Psoas muscle (tissue), 8 donors: ENCODE data around the gene ADCY2. TPM values are rescaled to one million over a fixed set of nuclear protein-coding genes. Genes with fewer than 3 reads are reported as not detected.

Experiments used
- ATAC-seq, 4 donors: fragments of 200-7000 bp; cut with Tn5 transposase; one replicate each; pipeline ENCODE4 v1.9.1; 2020; ENCODE audit warnings: moderate library complexity in 3 of 4, mild to moderate bottlenecking in 2 of 4
- DNase-seq, 2 donors: peaks; one replicate each; pipeline ENCODE4 v3.0.0-alpha.2; 2020
- H3K27ac ChIP-seq: fragments of 200-600 bp; one replicate; pipeline ENCODE4 v1.8.0; 2022
- H3K27me3 ChIP-seq, 3 donors: fragments of 200-600 bp in 1 of 3; one replicate each; pipeline versions ENCODE4 v1.6.1 to v1.8.0; 2013 to 2022; ENCODE audit warnings: low read length in 2 of 3, mild to moderate bottlenecking in 2 of 3, moderate library complexity in 1 of 3; ENCODE audit not compliant: insufficient read depth in 3 of 3
- H3K36me3 ChIP-seq, 2 donors: fragments of 200-600 bp in 1 of 2; one replicate each; pipeline versions ENCODE4 v1.6.1 to v1.8.0; 2013 to 2022; ENCODE audit warnings: low read depth in 1 of 2, mild to moderate bottlenecking in 1 of 2, moderate library complexity in 1 of 2; ENCODE audit not compliant: insufficient read depth in 1 of 2
- H3K4me1 ChIP-seq: fragments of 200-600 bp; one replicate; pipeline ENCODE4 v1.8.0; 2022
- H3K4me3 ChIP-seq: fragments of 200-600 bp; one replicate; pipeline ENCODE4 v1.8.0; 2022; ENCODE audit warnings: mild to moderate bottlenecking
- H3K9me3 ChIP-seq: fragments of 200-600 bp; one replicate; pipeline ENCODE4 v1.8.0; 2022
- CTCF ChIP-seq: fragments of 200-600 bp; IDR thresholded peaks from one replicate; pipeline ENCODE4 v1.8.0; 2022; ENCODE audit warnings: antibody characterized with exemption
- WGBS, 3 donors: extraction: QIAGEN DNeasy Blood & Tissue Kit; methylation state at CpG; one replicate each; pipeline versions ENCODE4 v1.1.6 to v1.1.7; 2013; 5-methylcytosine and 5-hydroxymethylcytosine counted together
- intact Hi-C, 2 donors: fragments of 100-400 bp; cut with DNase I; formaldehyde crosslinking; loops; one replicate each; pipeline versions ENCODE4 v1.11.0 to v1.14.2; 2022
- polyA plus RNA-seq, 3 donors: library from polyadenylated mRNA; stranded (reverse); fragments of 200-250 nt; gene quantifications; one replicate each; pipeline ENCODE4 v1.2.3, GENCODE V29; 2013
- total RNA-seq, 4 donors: library from RNA; stranded (reverse); fragmentation: NEBNext Ultra II Directional in 2 of 4; extraction: Animal tissue kit (Norgen Biotek cat#: 25700) in 2 of 4; gene quantifications; one replicate each; pipeline versions ENCODE4 v1.2.1 to v1.2.4, GENCODE V29; 2021 to 2023
- donor health status: healthy with polysubstance abuse.
- donor health status: DM: no; HTN: no; CAD: no; lungs with moderate emphysema.
- donor health status: Bipolar disorder and iron deficiency.
- donor health status: healthy.
- donor health status: DM: yes; HTN: yes; CAD: no.
- donor health status: DM: no; HTN: no; CAD: no.
- donor health status: DM: no; HTN: no; CAD: no.
- donor health status: DM: yes; HTN: yes; CAD: no.

The ADCY2 gene
- total and polyA plus RNA-seq, 7 donors = 24.3 to 91.4 (median 55.1) TPM

GRCh38 chr5:7683753-7684152, 287.8 kb downstream of the ADCY2 start:
- Histone ChIP-seq H3K27ac (no peak overlapping the region), H3K27me3 (no peaks in the 10 kb centered on the region), H3K9me3 (no peaks in the 10 kb centered on the region), H3K36me3 (no peaks in the 10 kb centered on the region), H3K4me1 (no peaks in the 10 kb centered on the region), H3K4me3 (no peak overlapping the region)
- TF ChIP-seq CTCF = no peak
- intact Hi-C loops = no loop called here
- WGBS, 3 donors = 83 to 86% (median 85%) methylated on average over 3 of the region's 3 CpGs
- ATAC-seq (no peak), DNase-seq (no peak)

GRCh38 chr5:7684826-7685225, 288.9 kb downstream of the ADCY2 start:
- ATAC-seq (no peak), DNase-seq (no peak)
- no peaks in the 10 kb centered on the region for H3K36me3 ChIP-seq
- no peaks in the 10 kb centered on the region for H3K9me3 ChIP-seq
- intact Hi-C loops = no loop called here
- no peak overlapping the region for H3K4me3 ChIP-seq
- no peak for TF ChIP-seq CTCF
- H3K4me1 ChIP-seq = no peaks in the 10 kb centered on the region
- 61 to 79% (median 74%) methylated on average over 5 of the region's 5 CpGs for WGBS, 3 donors
- no peak overlapping the region for H3K27ac ChIP-seq
- no peaks in the 10 kb centered on the region for H3K27me3 ChIP-seq

- intact Hi-C loops = no loop called here
- ATAC-seq = peak; percentile 56 to 85 (median 75)
- 10 to 26% (median 16%) methylated on average over 1 of the region's 1 CpG for WGBS, 3 donors
These were observed 290.9 kb downstream of the ADCY2 start for GRCh38 chr5:7686794-7687193.

GRCh38 chr5:7690557-7690956, 294.6 kb downstream of the ADCY2 start:
- Histone ChIP-seq H3K36me3 (peaks cover 0 to under 1% of the 10 kb centered on the region in 2 donors), H3K9me3 (no peaks in the 10 kb centered on the region), H3K4me3 (no peak overlapping the region), H3K27me3 (no peaks in the 10 kb centered on the region), H3K4me1 (no peaks in the 10 kb centered on the region), H3K27ac (no peak overlapping the region)
- ATAC-seq (no peak), DNase-seq (no peak)
- intact Hi-C loops = no loop called here
- TF ChIP-seq CTCF = no peak
- 62 to 68% (median 64%) methylated on average over 10 of the region's 10 CpGs for WGBS, 3 donors

More at GRCh38 chr5:7686794-7687193, 290.9 kb downstream of the ADCY2 start:
- no peaks in the 10 kb centered on the region for H3K4me1 ChIP-seq
- H3K27me3 ChIP-seq = no peaks in the 10 kb centered on the region
- no peak overlapping the region for H3K27ac ChIP-seq
- H3K36me3 ChIP-seq = no peaks in the 10 kb centered on the region
- peak; percentile 15 for TF ChIP-seq CTCF
- DNase-seq = no peak
- no peaks in the 10 kb centered on the region for H3K9me3 ChIP-seq
- no peak overlapping the region for H3K4me3 ChIP-seq

- H3K27me3 ChIP-seq = no peaks in the 10 kb centered on the region
- intact Hi-C loops = no loop called here
- DNase-seq (peak in 1 of 2 donors; percentile 27), ATAC-seq (peak in 3 of 4 donors; percentile 49 to 59 (median 54))
- no peaks in the 10 kb centered on the region for H3K9me3 ChIP-seq
- H3K4me3 ChIP-seq = no peak overlapping the region
- peak overlapping the region; percentile 32 for H3K27ac ChIP-seq
- WGBS, 3 donors = 56 to 68% (median 67%) methylated on average over 5 of the region's 5 CpGs
- peaks cover 10% of the 10 kb centered on the region for H3K4me1 ChIP-seq
- H3K36me3 ChIP-seq = peaks cover 0 to 20% of the 10 kb centered on the region in 2 donors
- TF ChIP-seq CTCF = no peak
These were observed 309.3 kb downstream of the ADCY2 start for GRCh38 chr5:7705261-7705660.
